Sigmoid colon (tissue), 4 donors: ENCODE data around the gene RPL21.

Experiments used
- CTCF ChIP-seq, 4 experiments: fragments of 450-650 bp in 3 of 4; fragments of 200-600 bp in 1 of 4; IDR thresholded peaks; one replicate each; pipeline ENCODE4 v1.5.1; 2016 to 2019; ENCODE audit warnings: antibody characterized with exemption in 4 of 4, mild to moderate bottlenecking in 3 of 4, moderate library complexity in 2 of 4
- EP300 ChIP-seq, 4 donors: sonication (generic); formaldehyde crosslinking; IDR thresholded peaks; one replicate each; pipeline ENCODE4 v1.6.1; 2017; ENCODE audit warnings: antibody characterized with exemption in 4 of 4
- POLR2A ChIP-seq, 2 donors: fragments of 450-650 bp; IDR thresholded peaks; one replicate each; pipeline ENCODE4 v1.6.1; 2016; ENCODE audit warnings: antibody characterized with exemption in 2 of 2, mild to moderate bottlenecking in 2 of 2, moderate library complexity in 2 of 2

- no peak for TF ChIP-seq CTCF (IDR thresholded peaks at IDR 0.05)
- no peak for TF ChIP-seq EP300 (IDR thresholded peaks at IDR 0.05)
- no peak for TF ChIP-seq POLR2A (IDR thresholded peaks at IDR 0.05)
Measured at GRCh38 chr13:27300941-27301586, 49.7 kb downstream of the RPL21 start.
